ENCODE results near the gene AFF2. TPM values are rescaled to one million over a fixed set of nuclear protein-coding genes. Genes with fewer than 3 reads are reported as not detected.
"Not testable (repeated sequence)": the region's sequence is repeated elsewhere in the genome, so short reads cannot be mapped to it uniquely, and the experiment has no call there.

Gene AFF2
- total RNA-seq, 2 experiments from 2014 or later: 0.13 to 0.40 TPM

- H3K36me3 Mint-ChIP-seq (ENCODE audit: low read depth): no peaks in the 10 kb centered on the region
- ChIA-PET CTCF (no interaction called here), POLR2A (no interaction called here)
- H3K27me3 Mint-ChIP-seq (ENCODE audit: low read depth): peaks cover under 1% of the 10 kb centered on the region
- no peaks in the 10 kb centered on the region for H3K4me1 Mint-ChIP-seq (ENCODE audit: low read depth)
- no peak overlapping the region for H3K4me3 Mint-ChIP-seq
- H3K27ac Mint-ChIP-seq: no peak overlapping the region
- H3K9me3 Mint-ChIP-seq (ENCODE audit: insufficient read depth): no peaks in the 10 kb centered on the region
- ATAC-seq (no peak), DNase-seq (no peak)
Observed at GRCh38 chrX:148903176-148903575, 402.8 kb downstream of the AFF2 start.

- no peaks in the 10 kb centered on the region for H3K27me3 Mint-ChIP-seq (ENCODE audit: low read depth)
- no peak overlapping the region for H3K4me3 Mint-ChIP-seq
- DNase-seq (no peak), ATAC-seq (no peak)
- H3K27ac Mint-ChIP-seq: no peak overlapping the region
- H3K4me1 Mint-ChIP-seq (ENCODE audit: low read depth): no peaks in the 10 kb centered on the region
- ChIA-PET CTCF (no interaction called here), POLR2A (no interaction called here)
- H3K9me3 Mint-ChIP-seq (ENCODE audit: insufficient read depth): no peaks in the 10 kb centered on the region
- H3K36me3 Mint-ChIP-seq (ENCODE audit: low read depth): no peaks in the 10 kb centered on the region
Observed at GRCh38 chrX:148904421-148905111, 404.1 kb downstream of the AFF2 start.

- no peaks in the 10 kb centered on the region for H3K36me3 Mint-ChIP-seq (ENCODE audit: low read depth)
- no peaks in the 10 kb centered on the region for H3K4me1 Mint-ChIP-seq (ENCODE audit: low read depth)
- ATAC-seq (no peak), DNase-seq (no peak)
- CTCF ChIA-PET: no interaction called here
- H3K4me3 Mint-ChIP-seq: no peak overlapping the region
- no peak overlapping the region for H3K27ac Mint-ChIP-seq
- H3K9me3 Mint-ChIP-seq (ENCODE audit: insufficient read depth): no peaks in the 10 kb centered on the region
- H3K27me3 Mint-ChIP-seq (ENCODE audit: low read depth): no peaks in the 10 kb centered on the region
- POLR2A ChIA-PET: no interaction called here
Observed at GRCh38 chrX:148905400-148905799, 405.0 kb downstream of the AFF2 start.

GRCh38 chrX:148906628-148907027 lies 406.2 kb downstream of the AFF2 start:
- not testable (repeated sequence) for H3K27ac Mint-ChIP-seq, ATAC-seq

GRCh38 chrX:148909758-148910157 lies 409.3 kb downstream of the AFF2 start:
- no peak for ATAC-seq
- no peaks in the 10 kb centered on the region for H3K4me1 Mint-ChIP-seq (ENCODE audit: low read depth)
- ChIA-PET CTCF (no interaction called here), POLR2A (no interaction called here)
- no peak for DNase-seq
- H3K27ac Mint-ChIP-seq: no peak overlapping the region
- H3K27me3 Mint-ChIP-seq (ENCODE audit: low read depth): no peaks in the 10 kb centered on the region
- H3K9me3 Mint-ChIP-seq (ENCODE audit: insufficient read depth): no peaks in the 10 kb centered on the region
- no peak overlapping the region for H3K4me3 Mint-ChIP-seq
- no peaks in the 10 kb centered on the region for H3K36me3 Mint-ChIP-seq (ENCODE audit: low read depth)

More at GRCh38 chrX:148906628-148907027, 406.2 kb downstream of the AFF2 start:
- H3K4me3 Mint-ChIP-seq; H3K36me3 Mint-ChIP-seq (ENCODE audit: low read depth); H3K27me3 Mint-ChIP-seq (ENCODE audit: low read depth); H3K4me1 Mint-ChIP-seq (ENCODE audit: low read depth); CTCF ChIA-PET; POLR2A ChIA-PET; DNase-seq; H3K9me3 Mint-ChIP-seq (ENCODE audit: insufficient read depth): not testable (repeated sequence)

DNA sequence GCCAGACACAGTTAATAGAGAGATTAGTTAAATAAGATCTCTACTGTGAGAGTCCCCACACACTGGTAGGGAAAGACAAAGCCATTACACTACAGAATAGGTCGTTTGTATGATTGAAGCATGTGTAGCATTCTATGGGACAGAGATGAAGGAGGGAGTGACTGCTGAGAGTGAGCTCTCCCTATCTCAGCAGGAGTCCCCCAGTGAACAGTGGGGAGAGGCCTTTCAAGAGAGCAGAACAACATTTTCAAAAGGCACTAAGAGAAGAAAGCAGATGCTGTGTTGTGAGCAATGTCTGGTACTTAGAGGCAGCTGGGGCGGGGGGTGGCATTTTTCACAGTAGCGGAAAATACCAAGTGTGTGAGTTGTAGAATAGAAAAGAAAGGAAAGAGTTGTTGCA lies 413.6 kb downstream of the AFF2 start:
- Mint-ChIP-seq H3K27ac (no peak overlapping the region), H3K36me3 (ENCODE audit: low read depth) (no peaks in the 10 kb centered on the region), H3K4me3 (no peak overlapping the region), H3K27me3 (ENCODE audit: low read depth) (no peaks in the 10 kb centered on the region), H3K4me1 (ENCODE audit: low read depth) (no peaks in the 10 kb centered on the region), H3K9me3 (ENCODE audit: insufficient read depth) (no peaks in the 10 kb centered on the region)
- CTCF ChIA-PET: no interaction called here
- POLR2A ChIA-PET: no interaction called here
- DNase-seq (no peak), ATAC-seq (no peak)

DNA sequence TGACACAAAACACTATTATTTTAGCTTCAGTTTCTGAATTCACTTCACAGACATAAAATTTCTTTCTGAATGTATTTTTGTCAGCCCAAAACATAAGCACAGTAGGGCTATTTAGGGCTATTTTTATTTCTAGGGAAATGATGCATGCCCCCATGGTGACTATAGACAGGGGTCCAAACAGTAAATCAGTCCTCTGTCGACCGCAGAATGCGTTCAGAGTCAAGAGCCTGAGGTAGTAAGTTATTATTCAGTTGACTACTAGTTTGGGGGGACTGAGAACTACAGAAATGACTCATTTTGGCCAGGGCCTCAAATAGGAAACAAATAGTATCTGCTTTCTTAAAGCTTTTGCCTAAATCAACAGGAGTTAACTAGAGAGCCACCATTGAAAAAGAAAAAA lies 414.4 kb downstream of the AFF2 start:
- ATAC-seq (no peak), DNase-seq (no peak)
- no peak overlapping the region for H3K4me3 Mint-ChIP-seq
- CTCF ChIA-PET: no interaction called here
- H3K4me1 Mint-ChIP-seq (ENCODE audit: low read depth): no peaks in the 10 kb centered on the region
- H3K36me3 Mint-ChIP-seq (ENCODE audit: low read depth): no peaks in the 10 kb centered on the region
- H3K9me3 Mint-ChIP-seq (ENCODE audit: insufficient read depth): no peaks in the 10 kb centered on the region
- no peak overlapping the region for H3K27ac Mint-ChIP-seq
- no peaks in the 10 kb centered on the region for H3K27me3 Mint-ChIP-seq (ENCODE audit: low read depth)
- POLR2A ChIA-PET: no interaction called here

DNA sequence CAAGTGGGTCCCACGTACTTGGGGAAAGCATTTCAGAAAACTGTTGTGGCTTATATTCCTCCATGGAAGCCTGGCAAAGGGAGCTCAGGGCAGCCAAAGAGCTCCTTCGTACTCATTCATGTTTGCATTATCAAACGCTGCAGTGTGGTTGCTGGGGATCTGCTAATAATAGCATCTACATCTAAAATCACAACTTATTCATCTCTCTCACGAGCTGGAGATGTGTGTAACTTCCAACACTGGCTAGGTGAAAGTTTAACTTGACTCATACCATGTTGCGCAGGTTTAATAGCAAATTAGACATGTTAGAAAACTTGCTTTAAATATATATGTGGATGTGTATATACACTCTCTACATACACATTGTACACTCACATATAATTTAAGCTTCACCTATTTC lies 415.1 kb downstream of the AFF2 start:
- no peak for DNase-seq
- Mint-ChIP-seq H3K4me3 (no peak overlapping the region), H3K4me1 (ENCODE audit: low read depth) (no peaks in the 10 kb centered on the region), H3K27me3 (ENCODE audit: low read depth) (no peaks in the 10 kb centered on the region), H3K27ac (no peak overlapping the region), H3K9me3 (ENCODE audit: insufficient read depth) (no peaks in the 10 kb centered on the region), H3K36me3 (ENCODE audit: low read depth) (no peaks in the 10 kb centered on the region)
- CTCF ChIA-PET: no interaction called here
- POLR2A ChIA-PET: no interaction called here
- no peak for ATAC-seq

DNA sequence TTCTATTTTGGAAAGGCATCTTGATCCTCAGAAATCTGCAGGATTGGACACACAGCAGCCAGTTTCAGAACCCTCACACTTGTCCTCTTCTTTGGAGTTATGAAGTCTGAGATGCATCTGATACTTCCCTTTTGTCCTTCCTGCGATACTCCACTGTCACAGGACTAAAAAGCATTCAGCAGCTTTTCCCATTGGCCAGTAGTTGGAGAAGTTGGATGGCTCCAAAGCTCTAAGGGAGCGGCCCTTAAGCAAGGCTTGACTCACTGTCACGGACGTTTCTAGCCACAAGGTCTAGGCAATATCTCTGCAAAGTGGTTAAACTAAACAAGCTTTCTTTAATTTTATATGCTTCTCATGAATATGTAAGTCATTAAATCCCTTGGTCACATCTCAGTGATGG lies 417.0 kb downstream of the AFF2 start:
- H3K36me3 Mint-ChIP-seq (ENCODE audit: low read depth): no peaks in the 10 kb centered on the region
- ATAC-seq (no peak), DNase-seq (no peak)
- H3K9me3 Mint-ChIP-seq (ENCODE audit: insufficient read depth): no peaks in the 10 kb centered on the region
- H3K27ac Mint-ChIP-seq: no peak overlapping the region
- no peaks in the 10 kb centered on the region for H3K4me1 Mint-ChIP-seq (ENCODE audit: low read depth)
- ChIA-PET CTCF (no interaction called here), POLR2A (no interaction called here)
- H3K27me3 Mint-ChIP-seq (ENCODE audit: low read depth): no peaks in the 10 kb centered on the region
- no peak overlapping the region for H3K4me3 Mint-ChIP-seq

GRCh38 chrX:148923631-148924030 lies 423.2 kb downstream of the AFF2 start:
- ChIA-PET CTCF (no interaction called here), POLR2A (no interaction called here)
- H3K4me1 Mint-ChIP-seq (ENCODE audit: low read depth): no peaks in the 10 kb centered on the region
- H3K36me3 Mint-ChIP-seq (ENCODE audit: low read depth): no peaks in the 10 kb centered on the region
- ATAC-seq: no peak
- no peak for DNase-seq
- H3K27me3 Mint-ChIP-seq (ENCODE audit: low read depth): no peaks in the 10 kb centered on the region
- no peak overlapping the region for H3K4me3 Mint-ChIP-seq
- no peaks in the 10 kb centered on the region for H3K9me3 Mint-ChIP-seq (ENCODE audit: insufficient read depth)
- H3K27ac Mint-ChIP-seq: no peak overlapping the region

DNA sequence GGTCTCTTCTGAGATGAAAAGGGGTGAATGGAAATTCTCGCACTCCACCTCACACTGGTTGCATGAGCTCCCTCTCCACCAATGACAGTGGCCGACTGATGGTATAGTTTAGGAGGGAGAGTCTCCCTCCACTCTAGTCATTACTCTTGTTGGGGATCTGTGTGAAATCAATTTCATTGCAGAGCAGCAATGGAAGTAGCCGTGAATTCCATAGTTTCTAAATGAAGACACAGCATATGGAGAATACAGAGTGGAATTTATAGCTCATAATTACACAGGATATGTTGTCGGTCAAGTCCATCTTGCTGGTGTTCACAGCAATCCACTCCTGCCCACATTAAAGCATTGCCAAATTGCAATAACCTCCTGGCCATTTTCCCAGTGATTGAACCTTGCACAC lies 426.0 kb downstream of the AFF2 start:
- DNase-seq (no peak), ATAC-seq (no peak)
- Mint-ChIP-seq H3K27me3 (ENCODE audit: low read depth) (no peaks in the 10 kb centered on the region), H3K9me3 (ENCODE audit: insufficient read depth) (no peaks in the 10 kb centered on the region), H3K4me3 (no peak overlapping the region), H3K27ac (no peak overlapping the region), H3K4me1 (ENCODE audit: low read depth) (no peaks in the 10 kb centered on the region), H3K36me3 (ENCODE audit: low read depth) (no peaks in the 10 kb centered on the region)
- CTCF ChIA-PET: no interaction called here
- POLR2A ChIA-PET: no interaction called here

DNA sequence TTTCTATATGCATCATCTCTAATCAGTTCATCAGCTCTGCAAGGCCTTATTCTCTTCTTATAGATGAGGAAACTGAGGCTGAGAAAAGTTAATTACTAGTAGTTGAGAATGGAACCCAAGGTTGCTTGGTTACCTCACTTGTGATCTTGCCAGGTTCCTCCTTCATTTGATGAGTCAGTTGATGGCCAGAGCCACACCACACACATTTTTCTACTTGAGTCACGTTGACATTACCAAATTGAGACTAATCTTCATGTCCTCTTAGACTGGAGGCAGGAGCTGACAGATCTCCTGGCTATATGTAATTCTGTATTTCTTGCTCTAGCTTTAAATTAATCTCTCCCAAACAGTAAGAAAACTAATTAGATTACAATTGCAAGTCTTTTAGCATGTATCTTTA lies 428.4 kb downstream of the AFF2 start:
- Mint-ChIP-seq H3K36me3 (ENCODE audit: low read depth) (no peaks in the 10 kb centered on the region), H3K4me1 (ENCODE audit: low read depth) (no peaks in the 10 kb centered on the region), H3K27ac (no peak overlapping the region), H3K27me3 (ENCODE audit: low read depth) (no peaks in the 10 kb centered on the region), H3K9me3 (ENCODE audit: insufficient read depth) (no peaks in the 10 kb centered on the region), H3K4me3 (no peak overlapping the region)
- ATAC-seq: no peak
- DNase-seq: no peak
- ChIA-PET CTCF (no interaction called here), POLR2A (no interaction called here)

DNA sequence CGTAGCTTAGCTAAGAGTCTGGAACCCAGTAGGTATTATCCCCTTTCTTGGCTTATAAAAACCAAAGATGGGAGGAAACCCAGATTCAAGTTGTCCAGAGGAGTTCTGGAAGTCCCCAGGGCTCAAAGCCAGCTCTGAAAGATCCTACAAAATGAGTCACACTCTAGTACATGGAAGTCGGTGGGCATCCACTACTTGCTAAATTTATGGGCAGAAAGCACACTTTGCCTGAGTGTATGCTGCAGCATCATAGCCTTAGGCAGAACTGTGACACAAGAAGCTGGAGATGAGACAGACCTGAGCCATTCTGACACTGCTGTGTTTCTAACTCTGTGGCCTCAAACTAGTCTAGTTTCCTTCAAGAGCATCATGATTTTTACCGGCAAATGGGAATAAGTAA lies 429.3 kb downstream of the AFF2 start:
- H3K4me1 Mint-ChIP-seq (ENCODE audit: low read depth): no peaks in the 10 kb centered on the region
- DNase-seq (no peak), ATAC-seq (no peak)
- H3K4me3 Mint-ChIP-seq: no peak overlapping the region
- no peaks in the 10 kb centered on the region for H3K9me3 Mint-ChIP-seq (ENCODE audit: insufficient read depth)
- CTCF ChIA-PET: no interaction called here
- H3K27me3 Mint-ChIP-seq (ENCODE audit: low read depth): no peaks in the 10 kb centered on the region
- POLR2A ChIA-PET: no interaction called here
- H3K27ac Mint-ChIP-seq: no peak overlapping the region
- no peaks in the 10 kb centered on the region for H3K36me3 Mint-ChIP-seq (ENCODE audit: low read depth)

All from activated CD8-positive, alpha-beta T cell treated with anti-CD3 and anti-CD28 coated beads, Interleukin-2, amount 10 ng/mL, durations not matched to agents 7 days and 5 days (primary cell).